Peyer's patch (tissue), 4 donors: ENCODE results near the gene DOK6.

Source experiments
- CTCF ChIP-seq, 6 experiments: fragments of 450-650 bp in 4 of 6; fragments of 200-600 bp in 2 of 6; sonication (generic) in 1 of 6; IDR thresholded peaks; one replicate each; pipeline ENCODE4 v1.5.1; 2017 to 2019; ENCODE audit warnings: antibody characterized with exemption in 6 of 6, mild to moderate bottlenecking in 3 of 6, moderate library complexity in 1 of 6
- POLR2A ChIP-seq, 2 donors: fragments of 450-650 bp; IDR thresholded peaks; one replicate each; pipeline ENCODE4 v1.5.1; 2017; ENCODE audit warnings: antibody characterized with exemption in 2 of 2, mild to moderate bottlenecking in 2 of 2, moderate library complexity in 2 of 2

- TF ChIP-seq CTCF (IDR thresholded peaks at IDR 0.05) (no peak), POLR2A (IDR thresholded peaks at IDR 0.05) (no peak)
Measured at GRCh38 chr18:69401226-69401971, 711 bp downstream of the DOK6 start.
